GM19193 (cell line): ENCODE measurements around the gene CHRM2.

Experiments
- POLR2A ChIP-seq: IDR thresholded peaks from 4 replicates; pipeline ENCODE4 v1.6.1; 2011; ENCODE audit not compliant: insufficient read depth, insufficient read length; ENCODE audit errors: extremely low read depth

Gene CHRM2

DNA sequence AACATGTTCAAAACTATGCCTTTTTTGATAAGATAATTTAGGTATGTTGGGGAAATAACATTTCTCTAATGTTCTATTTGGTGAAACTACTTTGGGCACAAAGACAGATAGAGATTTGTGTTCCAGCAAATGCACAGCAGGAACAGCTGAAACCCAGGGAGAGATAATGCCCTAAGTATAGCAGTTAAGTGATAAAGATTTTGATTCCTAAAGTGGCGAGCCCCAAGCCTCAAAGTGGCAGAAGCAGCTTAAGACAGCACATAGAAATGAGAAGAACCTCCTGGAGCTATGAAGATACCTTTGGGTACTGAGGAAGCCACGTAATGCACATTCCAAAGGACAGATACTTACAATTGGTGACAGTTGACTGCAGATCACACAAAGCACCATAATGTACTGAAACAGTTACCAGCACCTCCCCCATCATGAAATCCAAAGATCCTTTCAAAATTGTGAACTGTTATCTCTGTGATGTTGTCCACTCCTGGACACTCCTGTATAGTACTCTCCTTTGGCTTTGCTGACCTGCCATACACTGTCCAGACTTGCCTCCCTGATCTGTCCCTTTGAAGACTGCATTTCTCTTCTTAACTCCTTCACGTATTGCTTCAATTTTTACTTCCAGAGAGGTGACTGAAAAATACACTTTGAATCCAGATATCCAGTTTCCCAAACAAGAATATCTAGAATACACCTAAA is 62.9 kb downstream of the CHRM2 start:
- no peak for TF ChIP-seq POLR2A

DNA sequence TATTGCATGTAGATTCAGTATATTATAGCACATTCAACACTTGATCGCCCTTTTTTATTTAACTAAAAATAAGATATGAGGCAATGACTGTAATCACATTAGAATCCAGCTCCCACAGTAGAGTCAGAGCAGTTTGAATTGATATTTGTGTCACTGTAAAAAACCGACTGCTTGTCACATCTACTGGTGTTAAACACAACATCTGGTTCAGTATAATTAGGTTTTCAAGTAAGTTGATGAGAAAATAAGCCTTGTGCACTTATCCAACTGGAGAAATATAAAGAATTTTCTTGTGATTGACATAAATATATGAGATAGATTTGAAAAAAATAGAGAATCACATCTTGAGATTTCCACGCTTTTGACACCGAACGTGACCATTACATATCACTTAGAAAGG is 69.0 kb downstream of the CHRM2 start:
- no peak for TF ChIP-seq POLR2A

GRCh38 chr7:136938476-136938875 is 70.0 kb downstream of the CHRM2 start:
- no peak for TF ChIP-seq POLR2A

GRCh38 chr7:136940122-136940521 is 71.7 kb downstream of the CHRM2 start:
- TF ChIP-seq POLR2A = no peak

GRCh38 chr7:136940917-136941316 is 72.5 kb downstream of the CHRM2 start:
- TF ChIP-seq POLR2A = no peak

DNA sequence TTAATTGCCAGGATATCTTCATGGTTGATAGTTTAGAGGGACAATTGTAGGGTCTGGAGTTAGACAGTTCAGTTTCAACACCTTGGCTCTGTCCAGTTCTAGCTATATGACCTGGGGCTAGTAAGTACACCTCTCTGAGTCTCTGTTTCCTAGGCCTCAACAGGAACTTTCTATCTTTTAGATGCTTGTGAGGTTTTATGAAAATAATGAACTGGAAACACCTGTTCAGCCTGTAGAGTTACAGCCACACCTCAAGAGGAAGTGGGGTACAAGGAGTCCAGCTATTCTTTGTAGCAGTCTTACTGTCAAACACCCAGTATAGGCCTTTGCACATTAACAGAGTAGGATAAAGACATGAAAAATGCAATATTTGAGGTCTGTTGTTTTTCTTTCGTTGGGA is 73.4 kb downstream of the CHRM2 start:
- no peak for TF ChIP-seq POLR2A

GRCh38 chr7:136942401-136942800 is 73.9 kb downstream of the CHRM2 start:
- TF ChIP-seq POLR2A = no peak

GRCh38 chr7:136942994-136943393 is 74.5 kb downstream of the CHRM2 start:
- no peak for TF ChIP-seq POLR2A

GRCh38 chr7:136947347-136947746 is 78.9 kb downstream of the CHRM2 start:
- no peak for TF ChIP-seq POLR2A

DNA sequence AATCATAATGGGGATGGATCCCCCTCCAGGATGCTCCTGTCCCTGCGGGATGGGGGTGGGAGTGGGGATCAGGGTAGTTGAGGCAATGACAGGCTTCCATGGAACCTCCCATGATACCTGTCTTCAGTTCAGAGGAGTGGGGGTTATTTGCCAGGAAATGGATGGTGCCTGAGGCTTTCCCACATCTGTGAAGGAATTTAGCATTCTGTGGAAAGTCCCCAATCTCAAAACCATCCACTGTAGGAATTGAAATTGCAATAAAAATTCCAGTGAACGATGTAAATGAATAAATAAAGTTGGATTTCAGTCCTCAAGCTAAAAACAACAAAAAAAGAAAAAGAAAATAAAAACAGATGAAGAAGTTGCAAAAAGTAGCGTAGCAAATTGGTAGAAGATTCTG is 81.9 kb downstream of the CHRM2 start:
- TF ChIP-seq POLR2A = no peak

GRCh38 chr7:136953386-136953785 is 84.9 kb downstream of the CHRM2 start:
- TF ChIP-seq POLR2A = no peak

DNA sequence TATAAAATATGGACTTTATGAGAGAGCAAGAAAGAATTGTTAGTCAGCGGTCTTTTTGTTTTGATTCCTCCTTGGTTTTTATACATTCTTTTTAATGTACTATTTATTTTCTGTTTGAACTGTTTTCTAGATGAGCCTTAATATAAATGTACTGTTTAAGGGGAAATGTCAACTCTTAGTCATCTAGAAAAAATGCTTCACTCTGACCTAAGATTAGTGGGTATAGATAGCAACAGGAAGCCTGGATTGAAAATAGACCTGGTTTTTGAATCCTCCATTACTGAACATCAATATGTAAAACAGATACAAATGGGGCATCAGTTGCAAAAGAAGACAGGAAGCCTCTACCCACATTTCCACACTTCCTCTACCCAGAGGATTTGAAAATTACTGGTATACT is 87.8 kb downstream of the CHRM2 start:
- no peak for TF ChIP-seq POLR2A

DNA sequence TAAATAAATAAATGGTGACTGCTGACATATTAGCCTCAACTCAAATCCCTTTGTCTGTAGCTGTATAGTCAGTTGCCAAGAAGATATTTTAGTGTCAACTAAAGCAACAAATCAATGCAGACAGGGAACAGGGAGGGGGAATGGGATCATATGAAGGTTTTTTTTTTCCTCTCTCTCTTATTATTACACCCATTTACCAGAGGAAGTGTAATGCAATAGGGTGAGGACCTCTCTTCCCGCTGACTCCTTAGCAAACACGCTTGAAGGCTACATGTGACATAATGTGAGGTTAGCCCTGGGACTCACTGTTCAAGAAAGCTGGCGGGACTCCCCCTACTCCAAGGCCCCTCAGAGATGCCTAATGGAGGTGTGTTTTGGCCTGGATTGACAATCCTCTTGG is 88.2 kb downstream of the CHRM2 start:
- no peak for TF ChIP-seq POLR2A

GRCh38 chr7:136957391-136957790 is 88.9 kb downstream of the CHRM2 start:
- no peak for TF ChIP-seq POLR2A

- no peak for TF ChIP-seq POLR2A
Measured at GRCh38 chr7:136958016-136958415, 89.6 kb downstream of the CHRM2 start.

DNA sequence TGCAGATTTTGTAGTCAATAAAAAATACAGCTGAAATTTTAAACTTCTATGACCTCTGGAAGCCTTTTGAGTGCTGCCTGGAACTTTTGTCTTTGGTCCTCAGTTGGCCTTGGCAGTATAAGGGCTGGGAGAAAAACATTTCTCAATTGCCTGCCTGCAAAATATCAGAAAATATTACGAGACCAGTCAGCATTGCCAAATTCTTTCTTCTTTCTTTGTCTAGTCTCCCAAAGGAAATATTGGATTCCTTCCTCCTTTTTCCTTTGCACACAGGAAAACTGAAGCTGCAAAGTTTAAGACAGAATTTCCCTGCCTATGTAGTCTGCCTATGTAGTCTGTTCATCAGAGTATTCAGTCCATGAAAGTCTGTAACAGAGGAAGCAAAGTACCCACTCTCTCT is 95.9 kb downstream of the CHRM2 start:
- no peak for TF ChIP-seq POLR2A

GRCh38 chr7:136966825-136967224 is 98.4 kb downstream of the CHRM2 start:
- no peak for TF ChIP-seq POLR2A
